ENCODE results near the gene NUDT16L1. TPM values are rescaled to one million over a fixed set of nuclear protein-coding genes. Genes with fewer than 3 reads are reported as not detected.

The NUDT16L1 gene
- total RNA-seq, 2 donors from 2014 or later, result 57.4 to 75.3 TPM

DNA sequence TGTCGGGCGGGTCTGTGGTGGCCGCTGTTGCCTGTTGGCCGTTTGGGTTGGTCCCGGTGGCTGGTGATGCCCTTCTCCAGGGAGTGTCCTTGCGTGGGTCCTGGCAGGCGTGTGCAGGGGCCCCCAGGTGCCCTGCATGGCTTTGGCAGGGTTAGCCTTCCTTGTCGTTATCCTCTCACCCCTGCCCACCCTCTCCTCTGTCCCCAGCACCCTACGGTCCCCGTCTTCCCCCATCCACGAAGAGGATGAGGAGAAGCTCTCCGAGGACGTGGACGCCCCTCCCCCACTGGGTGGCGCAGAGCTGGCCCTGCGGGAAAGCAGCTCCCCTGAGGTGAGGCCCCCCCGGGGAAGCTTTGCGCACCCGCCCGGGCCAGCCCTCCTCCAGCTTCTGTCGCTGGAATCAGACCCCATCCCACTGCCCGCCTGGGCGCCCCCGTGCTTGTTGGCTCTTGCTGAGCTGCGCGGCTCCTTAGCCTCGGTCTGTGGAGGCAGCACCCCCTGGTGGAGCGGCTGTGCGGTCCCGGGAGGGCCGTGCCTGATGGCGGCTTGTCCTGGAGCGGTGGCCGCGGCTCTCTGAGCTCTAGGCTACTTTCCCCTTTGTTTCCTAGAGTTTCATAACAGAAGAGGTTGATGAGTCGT is 10.6 kb upstream of the NUDT16L1 start:
- DNase-seq (ENCODE audit: low spot score), result peak; percentile 64
- no peaks in the 10 kb centered on the region for H3K36me3 ChIP-seq
- no peaks in the 10 kb centered on the region for H3K27me3 ChIP-seq (replicated peaks; ENCODE audit: insufficient read depth)
- TF ChIP-seq POLR2A (IDR thresholded peaks at IDR 0.05) (no peak), POLR2AphosphoS5 (IDR thresholded peaks at IDR 0.05) (peak; percentile 51)
- TF ChIP-seq, protein P1, sequence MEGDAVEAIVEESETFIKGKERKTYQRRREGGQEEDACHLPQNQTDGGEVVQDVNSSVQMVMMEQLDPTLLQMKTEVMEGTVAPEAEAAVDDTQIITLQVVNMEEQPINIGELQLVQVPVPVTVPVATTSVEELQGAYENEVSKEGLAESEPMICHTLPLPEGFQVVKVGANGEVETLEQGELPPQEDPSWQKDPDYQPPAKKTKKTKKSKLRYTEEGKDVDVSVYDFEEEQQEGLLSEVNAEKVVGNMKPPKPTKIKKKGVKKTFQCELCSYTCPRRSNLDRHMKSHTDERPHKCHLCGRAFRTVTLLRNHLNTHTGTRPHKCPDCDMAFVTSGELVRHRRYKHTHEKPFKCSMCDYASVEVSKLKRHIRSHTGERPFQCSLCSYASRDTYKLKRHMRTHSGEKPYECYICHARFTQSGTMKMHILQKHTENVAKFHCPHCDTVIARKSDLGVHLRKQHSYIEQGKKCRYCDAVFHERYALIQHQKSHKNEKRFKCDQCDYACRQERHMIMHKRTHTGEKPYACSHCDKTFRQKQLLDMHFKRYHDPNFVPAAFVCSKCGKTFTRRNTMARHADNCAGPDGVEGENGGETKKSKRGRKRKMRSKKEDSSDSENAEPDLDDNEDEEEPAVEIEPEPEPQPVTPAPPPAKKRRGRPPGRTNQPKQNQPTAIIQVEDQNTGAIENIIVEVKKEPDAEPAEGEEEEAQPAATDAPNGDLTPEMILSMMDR (IDR thresholded peaks at IDR 0.05), result peak; percentile 9 to 78 (median 70)
- H3K4me1 ChIP-seq (replicated peaks), result peaks cover 18% of the 10 kb centered on the region
- intact Hi-C loops (cut with DNase I), result no loop called here
- 76% methylated on average over 9 of the region's 36 CpGs for WGBS
- peak overlapping the region; percentile 60 to 96 for H3K27ac ChIP-seq
- peak overlapping the region in 1 of 2 donors; percentile 5 for H3K4me3 ChIP-seq
- no peaks in the 10 kb centered on the region for H3K9me3 ChIP-seq

DNA sequence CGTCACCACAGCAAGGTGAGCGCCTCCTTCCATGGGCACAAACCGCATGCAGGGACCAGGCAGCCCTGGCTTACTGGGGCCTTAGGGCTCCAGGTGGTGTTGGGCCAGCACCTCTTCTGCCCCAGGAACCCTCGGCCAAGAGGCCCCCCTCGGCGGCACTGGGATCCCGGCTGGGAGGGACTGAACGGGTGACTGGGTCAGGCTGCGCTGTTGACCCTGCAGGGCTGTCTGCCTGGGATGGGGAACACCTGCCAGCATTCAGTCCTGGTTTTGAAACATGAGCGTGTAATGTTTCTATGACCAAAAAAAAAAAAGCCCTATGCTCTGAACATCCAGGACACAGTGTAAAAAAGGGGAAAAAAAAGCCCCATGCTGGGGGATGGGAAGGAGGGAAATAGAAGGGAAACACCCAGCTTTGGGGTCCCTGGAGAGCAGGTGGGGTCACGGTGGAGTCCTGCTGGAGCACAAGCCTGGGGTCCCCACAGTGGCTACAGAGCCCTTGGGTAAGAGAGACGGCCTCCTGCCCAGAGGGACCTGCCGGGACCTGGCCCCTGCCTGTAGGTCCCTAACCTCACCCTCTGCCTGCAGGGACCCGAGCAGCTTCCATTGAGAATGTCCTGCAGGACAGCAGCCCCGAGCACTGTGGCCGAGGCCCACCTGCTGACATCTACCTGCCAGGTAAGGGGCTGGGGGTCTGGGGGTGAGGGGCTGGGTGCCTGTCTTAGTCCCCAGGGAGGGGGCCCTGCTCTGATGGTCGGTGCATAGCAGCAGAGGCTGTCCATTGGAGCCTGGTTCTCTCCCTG is 9.9 kb upstream of the NUDT16L1 start:
- WGBS, result 74% methylated on average over 17 of the region's 17 CpGs
- peak overlapping the region; percentile 60 to 96 for H3K27ac ChIP-seq
- peaks cover 18% of the 10 kb centered on the region for H3K4me1 ChIP-seq (replicated peaks)
- intact Hi-C loops (cut with DNase I), result no loop called here
- H3K36me3 ChIP-seq, result no peaks in the 10 kb centered on the region
- no peaks in the 10 kb centered on the region for H3K27me3 ChIP-seq (replicated peaks; ENCODE audit: insufficient read depth)
- DNase-seq (ENCODE audit: low spot score), result no peak
- TF ChIP-seq POLR2AphosphoS5 (IDR thresholded peaks at IDR 0.05) (no peak), POLR2A (IDR thresholded peaks at IDR 0.05) (no peak)
- TF ChIP-seq, protein P1 (IDR thresholded peaks at IDR 0.05), result no peak
- no peaks in the 10 kb centered on the region for H3K9me3 ChIP-seq
- peak overlapping the region in 1 of 2 donors; percentile 5 for H3K4me3 ChIP-seq

DNA sequence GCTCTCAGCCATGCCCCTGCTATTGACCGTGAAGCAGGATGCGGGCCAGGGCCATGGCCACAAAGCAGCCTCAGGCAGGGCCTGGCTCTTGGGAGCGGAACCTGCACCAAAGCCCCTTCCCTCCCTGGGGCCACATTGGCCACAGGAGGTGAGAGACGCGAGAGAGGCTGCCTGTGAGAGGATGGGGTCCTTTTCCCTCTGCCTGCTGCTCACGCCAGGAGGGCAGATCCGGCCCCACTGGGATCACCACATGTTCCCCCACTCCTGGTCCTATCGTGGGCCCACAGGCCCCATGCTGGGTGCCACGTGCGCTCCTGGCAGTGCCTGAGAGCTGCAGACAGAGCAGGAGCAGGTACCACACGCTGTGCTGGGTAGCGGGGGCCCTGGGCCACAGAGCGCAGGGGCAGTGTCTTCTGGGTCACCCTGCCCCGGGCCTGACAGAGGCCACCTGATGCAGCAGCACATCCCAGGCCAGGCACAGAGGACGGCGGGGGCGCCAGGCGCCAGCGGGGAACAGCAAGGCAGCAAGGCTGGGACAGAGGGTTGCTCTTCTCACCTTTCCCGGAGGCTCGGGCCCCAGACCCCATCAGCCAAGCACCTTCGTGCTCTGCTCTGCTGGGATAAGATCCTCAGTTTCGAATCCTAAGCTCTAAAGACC is 9.2 kb upstream of the NUDT16L1 start:
- no peak overlapping the region for H3K4me3 ChIP-seq
- H3K9me3 ChIP-seq, result no peaks in the 10 kb centered on the region
- no peak overlapping the region for H3K27ac ChIP-seq
- H3K4me1 ChIP-seq (replicated peaks), result peaks cover 14% of the 10 kb centered on the region
- no peaks in the 10 kb centered on the region for H3K36me3 ChIP-seq
- no peak for DNase-seq (ENCODE audit: low spot score)
- TF ChIP-seq, protein P1 (IDR thresholded peaks at IDR 0.05), result no peak
- TF ChIP-seq POLR2AphosphoS5 (IDR thresholded peaks at IDR 0.05) (no peak), POLR2A (IDR thresholded peaks at IDR 0.05) (no peak)
- H3K27me3 ChIP-seq (replicated peaks; ENCODE audit: insufficient read depth), result no peaks in the 10 kb centered on the region
- intact Hi-C loops (cut with DNase I), result no loop called here
- 91% methylated on average over 22 of the region's 23 CpGs for WGBS

DNA sequence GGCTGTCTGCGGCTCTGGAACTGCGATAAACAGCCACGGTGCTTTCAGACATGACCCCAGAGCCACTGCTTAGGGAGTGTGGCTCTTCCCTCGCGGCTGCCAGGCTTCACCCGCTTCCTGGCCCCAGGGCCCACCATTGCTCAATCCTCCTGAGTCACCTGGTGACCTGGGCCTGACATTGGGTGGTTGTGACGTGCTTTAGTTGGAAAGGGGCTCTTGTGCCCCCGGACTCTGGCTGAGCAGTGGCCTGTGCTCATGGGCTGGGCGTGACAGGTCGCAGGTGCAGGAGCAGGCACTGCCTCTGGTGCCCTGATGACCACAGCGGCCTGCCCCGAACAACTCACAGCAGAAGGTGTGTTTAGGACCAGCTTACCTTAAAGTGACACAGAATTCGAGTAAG is 8.6 kb upstream of the NUDT16L1 start:
- Histone ChIP-seq H3K4me1 (replicated peaks) (peaks cover 8% of the 10 kb centered on the region), H3K36me3 (no peaks in the 10 kb centered on the region)

More for the DNA sequence above, 8.6 kb upstream of the NUDT16L1 start:
- Histone ChIP-seq H3K27me3 (replicated peaks; ENCODE audit: insufficient read depth) (no peaks in the 10 kb centered on the region), H3K27ac (no peak overlapping the region), H3K9me3 (no peaks in the 10 kb centered on the region), H3K4me3 (no peak overlapping the region)
- 93% methylated on average over 13 of the region's 13 CpGs for WGBS
- no peak for DNase-seq (ENCODE audit: low spot score)
- intact Hi-C loops (cut with DNase I), result no loop called here
- TF ChIP-seq POLR2A (IDR thresholded peaks at IDR 0.05), result no peak
- TF ChIP-seq, protein P1 (IDR thresholded peaks at IDR 0.05), result no peak
- TF ChIP-seq POLR2AphosphoS5 (IDR thresholded peaks at IDR 0.05), result no peak
